Measurements from ENCODE around the gene DENND4C. TPM values are rescaled to one million over a fixed set of nuclear protein-coding genes. Genes with fewer than 3 reads are reported as not detected.

Gene DENND4C
- polyA plus RNA-seq, 1 donor = 25.2 TPM

- DNase-seq = no peak
These were observed 185.7 kb downstream of the DENND4C start for GRCh38 chr9:19416143-19416542.

- no peak for DNase-seq
These were observed 190.4 kb downstream of the DENND4C start for GRCh38 chr9:19420877-19421276.

Other genes with a start within 250 kb of the DENND4C start
- 0.06 TPM for gene SAXO1, start 197.5 kb upstream of the DENND4C start, polyA plus RNA-seq (ENCODE audit: insufficient read length)
- 78.2 TPM for gene RRAGA, start 181.3 kb upstream of the DENND4C start, polyA plus RNA-seq (ENCODE audit: insufficient read length)
- gene HAUS6, start 127.8 kb upstream of the DENND4C start, polyA plus RNA-seq (ENCODE audit: insufficient read length) = 10.9 TPM
- gene PLIN2, start 103.2 kb upstream of the DENND4C start, polyA plus RNA-seq (ENCODE audit: insufficient read length) = 62.1 TPM
- 3,379 TPM for gene RPS6, start 149.5 kb downstream of the DENND4C start, polyA plus RNA-seq (ENCODE audit: insufficient read length)
- gene ACER2, start 178.3 kb downstream of the DENND4C start, polyA plus RNA-seq (ENCODE audit: insufficient read length) = 1.2 TPM

Data from hindlimb muscle (tissue), 1 donor.